K562 (cell line): ENCODE measurements around the gene SPACA9. TPM values are rescaled to one million over a fixed set of nuclear protein-coding genes. Genes with fewer than 3 reads are reported as not detected.

Source experiments
- ARID2 ChIP-seq: fragments of 450-650 bp; IDR thresholded peaks from 2 replicates; pipeline ENCODE4 v1.6.1; 2017; ENCODE audit warnings: antibody characterized with exemption, mild to moderate bottlenecking
- CCNT2 ChIP-seq: IDR thresholded peaks from 2 replicates; pipeline ENCODE4 v1.6.1; 2011; ENCODE audit warnings: borderline replicate concordance, low read depth, mild to moderate bottlenecking, moderate library complexity, mixed read lengths, low read length; ENCODE audit not compliant: insufficient read length; ENCODE audit errors: extremely low read depth
- E2F8 ChIP-seq: fragments of 450-650 bp; IDR thresholded peaks from 2 replicates; pipeline ENCODE4 v1.7.1; 2018; ENCODE audit warnings: mild to moderate bottlenecking, low read depth; ENCODE audit not compliant: partially characterized antibody
- ESRRA ChIP-seq: fragments of 450-650 bp; IDR thresholded peaks from 2 replicates; pipeline ENCODE4 v1.6.1; 2014; ENCODE audit warnings: low read depth, mild to moderate bottlenecking, moderate library complexity, borderline replicate concordance
- HMG20A ChIP-seq: fragments of 450-650 bp; formaldehyde crosslinking; conservative IDR thresholded peaks from 2 replicates; pipeline ENCODE4 v1.4.0; 2020; ENCODE audit warnings: mild to moderate bottlenecking, mixed read lengths
- MBD1 ChIP-seq: fragments of 250-450 bp; sonication (Bioruptor Pico); IDR thresholded peaks from 2 replicates; pipeline ENCODE4 v1.8.0; 2022; ENCODE audit warnings: inconsistent platforms
- MLLT1 ChIP-seq, 2 experiments: fragments of 450-650 bp; IDR thresholded peaks; 2 replicates each; pipeline ENCODE4 v1.6.1; 2016
- NR4A1 ChIP-seq, 2 experiments: fragments of 250-450 bp in 1 of 2; fragments of 450-650 bp in 1 of 2; sonication (Bioruptor Pico) in 1 of 2; IDR thresholded peaks; 2 replicates each; pipeline versions ENCODE4 v1.4.0 to v1.6.1; 2016 to 2020; ENCODE audit warnings: mild to moderate bottlenecking in 2 of 2, missing compliant biosample characterization in 1 of 2, missing genetic modification characterization in 1 of 2, moderate library complexity in 1 of 2
- POLR2G ChIP-seq: fragments of 200-400 bp; formaldehyde crosslinking; IDR thresholded peaks from 2 replicates; pipeline ENCODE4 v1.6.1; 2017; ENCODE audit warnings: low read depth, mild to moderate bottlenecking, antibody characterized with exemption, low read length, moderate library complexity
- SMARCA5 ChIP-seq: fragments of 450-650 bp; IDR thresholded peaks from 2 replicates; pipeline ENCODE4 v1.6.1; 2016
- SREBF1 ChIP-seq: fragments of 150-350 bp; IDR thresholded peaks from 2 replicates; pipeline ENCODE4 v1.6.1; 2014; ENCODE audit warnings: antibody characterized with exemption, low read depth, low read length, borderline replicate concordance
- SRSF1 ChIP-seq: fragments of 200-400 bp; formaldehyde crosslinking; IDR thresholded peaks from 2 replicates; pipeline ENCODE4 v1.6.1; 2017; ENCODE audit warnings: mild to moderate bottlenecking, low read depth, low read length, moderate library complexity
- TOE1 ChIP-seq, 2 experiments: fragments of 450-650 bp in 1 of 2; sonication (generic) in 1 of 2; formaldehyde crosslinking in 1 of 2; IDR thresholded peaks; 2 replicates each; pipeline versions ENCODE4 v1.7.1 to v1.8.0; 2016 to 2022; ENCODE audit warnings: borderline replicate concordance in 2 of 2, mild to moderate bottlenecking in 2 of 2, antibody characterized with exemption in 1 of 2, inconsistent platforms in 1 of 2, low read depth in 1 of 2, missing genetic modification reagents in 1 of 2, moderate library complexity in 1 of 2
- TRIM24 ChIP-seq, 2 experiments: fragments of 450-650 bp; IDR thresholded peaks; 2 replicates each; pipeline ENCODE4 v1.6.1; 2016
- YBX1 ChIP-seq: fragments of 450-650 bp; IDR thresholded peaks from 2 replicates; pipeline ENCODE4 v1.7.1; 2016; ENCODE audit warnings: mild to moderate bottlenecking
- YY1 ChIP-seq, 3 experiments: IDR thresholded peaks; 2 replicates each; pipeline ENCODE4 v1.6.1; 2011; ENCODE audit warnings: low read length in 2 of 3, mild to moderate bottlenecking in 2 of 3, moderate library complexity in 2 of 3, borderline replicate concordance in 1 of 3, control low read depth in 1 of 3, low read depth in 1 of 3; ENCODE audit not compliant: insufficient read depth in 3 of 3, insufficient replicate concordance in 2 of 3, control insufficient read depth in 1 of 3, insufficient read length in 1 of 3; ENCODE audit errors: extremely low read depth in 1 of 3
- ZBTB2 ChIP-seq: fragments of 450-650 bp; IDR thresholded peaks from 2 replicates; pipeline ENCODE4 v1.6.1; 2016; ENCODE audit warnings: antibody characterized with exemption
- ZNF134 ChIP-seq: fragments of 250-450 bp; sonication (Bioruptor Pico); conservative IDR thresholded peaks from 2 replicates; pipeline ENCODE4 v1.4.0; 2020
- polyA plus RNA-seq, 8 experiments: library from polyadenylated mRNA; depleted of rRNA in 4 of 8; stranded (reverse) in 5 of 8; unstranded in 3 of 8; fragments of >200 nt; fragmentation: Nextera tagmentation in 2 of 8; fragmentation: Illumina TruSeq in 1 of 8; extraction: Ambion mirVana in 2 of 8; extraction: Trizol in 1 of 8; gene quantifications; 2 replicates each; pipeline versions ENCODE4 v1.2.1 to v1.2.3, GENCODE V29; 2011 to 2014; ENCODE audit warnings: inconsistent platforms in 1 of 8, missing spikeins in 1 of 8
- total RNA-seq, 7 experiments: library from RNA; depleted of rRNA in 6 of 7; stranded (reverse); fragments of >200 nt in 6 of 7; fragmentation: Illumina TruSeq in 2 of 7; extraction: Trizol in 2 of 7; gene quantifications; 2 replicates each; pipeline versions ENCODE4 v1.2.1 to v1.2.3, GENCODE V29; 2011 to 2021; ENCODE audit warnings: low replicate concordance in 1 of 7

SPACA9 gene
- total and polyA plus RNA-seq, 9 of the 15 experiments (the other 6 are each of a cell fraction or from before 2014, with no cell fraction given) = 0.06 to 0.51 (median 0.36) TPM

- TF ChIP-seq ARID2 = no peak
- 0 out of 2 replicates have a peak, but pooled peaks have one; percentile 25 for TF ChIP-seq TOE1 (IDR thresholded peaks at IDR 0.05; ENCODE audit: borderline replicate concordance)
- no peak for TF ChIP-seq TOE1 (CRISPR knock-in tag; IDR thresholded peaks at IDR 0.05; ENCODE audit: borderline replicate concordance, low read depth)
- peak in 1 of 3 experiments; percentile 48 for TF ChIP-seq YY1 (IDR thresholded peaks at IDR 0.05; ENCODE audit: borderline replicate concordance in 1 of 3, control insufficient read depth in 1 of 3, extremely low read depth in 1 of 3, insufficient read depth in 3 of 3, insufficient read length in 1 of 3, insufficient replicate concordance in 2 of 3, low read depth in 1 of 3, low read length in 2 of 3)
- 0 out of 2 replicates have a peak, but pooled peaks have one; percentile 26 for TF ChIP-seq SMARCA5
- no peak for TF ChIP-seq ZNF134 (CRISPR knock-in tag)
- TF ChIP-seq MLLT1 (IDR thresholded peaks at IDR 0.05) = no peak
- TF ChIP-seq TRIM24 (IDR thresholded peaks at IDR 0.05) = peak in 1 of 2 experiments; percentile 74; a peak in 2 of 4 replicates
- no peak for TF ChIP-seq HMG20A (CRISPR knock-in tag)
- TF ChIP-seq SRSF1 = no peak
- peak; percentile 81 for TF ChIP-seq POLR2G
- TF ChIP-seq NR4A1 (CRISPR knock-in tag; IDR thresholded peaks at IDR 0.05) = no peak
- TF ChIP-seq NR4A1 (tag; IDR thresholded peaks at IDR 0.05) = peak; percentile 36; the same call in 1 of the 2 replicates
- TF ChIP-seq MBD1 (CRISPR knock-in tag) = no peak
- TF ChIP-seq YBX1 = no peak
- TF ChIP-seq SREBF1 = no peak
- TF ChIP-seq ESRRA = peak; percentile 74
- TF ChIP-seq E2F8 = peak; percentile 18
- peak; percentile 72 for TF ChIP-seq CCNT2
- no peak for TF ChIP-seq ZBTB2
Observed at GRCh38 chr9:132877824-132878694, 639 bp upstream of the SPACA9 start, which contains the start of gene AK8 (continued).
